NCI-H748 (cell line): ENCODE measurements around the gene NSUN3.
"Not testable (repeated sequence)": the region's sequence is repeated elsewhere in the genome, so short reads cannot be mapped to it uniquely, and the experiment has no call there.

Source experiments
- DNase-seq: peaks from one replicate; lab custom pipeline; 2025; ENCODE audit not compliant: unreplicated experiment; lab: John Stamatoyannopoulos, UW

NSUN3 gene

DNA sequence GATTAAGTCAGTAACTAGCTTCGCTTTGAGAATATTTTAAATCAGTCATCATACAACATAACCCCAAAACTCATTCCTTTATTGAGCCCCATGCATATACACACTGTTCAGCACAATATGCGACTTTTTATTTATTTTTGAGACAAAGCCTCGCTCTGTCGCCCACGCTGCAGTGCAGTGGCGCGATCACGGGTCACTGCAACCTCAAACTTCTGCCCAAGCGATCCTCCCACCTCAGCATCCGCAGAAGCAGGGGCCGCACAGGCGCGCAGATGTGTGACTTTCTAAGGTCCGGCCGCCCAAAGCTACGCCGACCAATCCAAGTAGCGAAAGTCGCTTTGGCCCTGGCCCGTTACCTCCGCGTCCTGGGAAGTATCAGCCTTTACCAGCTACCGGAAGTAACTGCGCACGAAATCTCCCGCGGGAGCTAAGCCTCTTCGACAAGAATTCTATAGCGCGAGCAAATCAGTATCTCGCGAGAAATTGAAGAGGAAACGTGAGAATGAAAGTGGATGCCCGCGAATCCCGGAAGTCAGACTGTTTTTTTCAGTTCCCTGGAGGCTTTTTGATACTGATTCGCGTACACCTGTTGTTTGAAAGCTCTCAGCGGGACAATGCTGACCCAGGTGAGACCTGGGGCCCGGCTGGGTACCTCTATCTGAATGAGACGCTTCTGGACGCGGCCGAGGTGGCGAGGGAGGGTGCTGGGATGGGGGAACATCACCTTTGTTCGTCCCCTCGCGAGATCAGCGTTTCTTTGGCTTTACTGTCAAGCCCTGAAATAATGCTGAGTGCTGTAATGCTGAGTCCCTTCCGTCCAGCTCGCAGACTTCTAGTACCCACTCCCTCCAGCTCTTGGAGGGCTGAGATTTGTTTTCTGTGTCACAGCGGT lies at the start of gene NSUN3, which contains the start of gene DHFR2:
Gene NSUN3 (plus strand): TSS at position 549 of the 892 bp plus-strand sequence. CDS start 66 bp downstream, at position 615.
Gene DHFR2 (minus strand): TSS at position 404 of the 892 bp plus-strand sequence. CDS start 1,405 bp downstream, outside the sequence.
- DNase-seq, result peak; percentile 96

DNA sequence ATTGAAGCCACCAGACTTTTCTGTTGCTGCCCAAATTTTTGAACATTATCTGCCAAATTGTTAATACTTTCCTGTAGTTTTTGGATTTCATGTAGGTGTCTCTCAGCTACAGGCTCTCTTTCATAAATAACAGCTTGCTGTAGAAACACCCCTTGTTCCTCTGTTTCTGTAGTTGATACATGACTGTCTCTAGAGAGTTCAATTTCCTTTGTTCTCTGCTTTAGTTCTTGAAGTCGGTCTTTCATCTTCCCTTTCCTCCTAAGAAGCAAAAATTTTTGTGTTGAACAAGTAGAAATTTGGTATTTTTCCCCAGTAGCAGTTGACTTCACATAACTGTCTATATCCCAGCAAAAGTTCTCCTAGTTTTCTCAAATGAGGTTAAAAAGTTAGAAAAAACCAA lies 47.8 kb upstream of the NSUN3 start:
- no peak for DNase-seq

DNA sequence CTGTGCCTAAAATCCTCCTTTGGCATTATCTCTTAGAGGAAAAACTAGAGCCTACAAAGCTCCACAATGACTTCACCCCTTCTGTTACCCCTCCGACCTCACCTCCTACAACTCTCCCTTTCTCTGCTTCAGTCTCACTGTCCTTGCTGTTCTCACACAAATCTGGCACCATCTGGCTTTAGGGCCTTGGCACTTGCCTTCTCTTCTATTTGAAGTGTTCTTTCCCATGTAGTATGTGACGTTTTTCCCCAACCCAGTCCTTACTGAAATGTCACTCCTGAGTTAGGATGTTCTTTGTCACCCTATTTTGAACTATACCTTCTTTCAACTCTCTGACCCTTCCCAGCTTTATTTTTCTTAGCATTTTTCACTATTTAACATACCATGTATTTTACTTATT lies 43.2 kb upstream of the NSUN3 start:
- DNase-seq, result no peak

DNA sequence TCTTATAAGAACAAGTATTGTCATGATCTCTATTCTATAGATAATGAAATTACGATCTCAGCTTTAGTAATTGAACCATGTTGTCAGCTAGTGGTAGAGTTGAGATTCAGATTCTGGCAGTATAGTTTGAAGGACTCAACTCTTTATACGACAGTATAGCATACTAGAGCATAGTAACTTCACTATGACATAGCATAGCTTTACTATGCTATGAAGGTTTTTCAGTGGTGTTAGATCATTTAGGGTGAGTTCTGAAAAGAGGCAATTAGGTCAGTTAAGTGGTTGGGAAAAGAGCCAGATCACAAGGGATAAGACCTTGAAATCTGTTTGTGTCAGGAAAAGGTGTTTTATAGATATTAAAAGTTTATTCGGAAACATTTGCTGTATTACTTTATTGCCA lies 42.6 kb upstream of the NSUN3 start:
- no peak for DNase-seq

DNA sequence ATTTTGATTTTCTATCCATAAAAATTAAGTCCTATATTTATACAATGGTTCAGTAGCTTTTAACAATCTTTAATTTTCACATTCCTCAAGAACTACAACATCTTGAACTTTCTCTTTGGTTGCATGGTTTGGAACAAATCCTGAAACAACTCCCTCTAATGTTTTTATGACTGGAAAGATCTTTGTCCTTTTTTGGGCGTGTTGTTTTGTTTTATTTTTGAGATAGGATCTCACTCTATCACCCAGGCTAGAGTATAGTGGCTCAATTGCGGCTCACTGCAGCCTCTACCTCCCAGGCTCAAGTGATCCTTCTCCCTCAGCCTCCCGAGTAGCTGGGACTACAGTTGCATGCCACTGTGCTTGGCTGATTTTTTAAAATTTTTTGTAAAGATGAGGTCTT lies 38.5 kb upstream of the NSUN3 start:
- DNase-seq, result no peak

DNA sequence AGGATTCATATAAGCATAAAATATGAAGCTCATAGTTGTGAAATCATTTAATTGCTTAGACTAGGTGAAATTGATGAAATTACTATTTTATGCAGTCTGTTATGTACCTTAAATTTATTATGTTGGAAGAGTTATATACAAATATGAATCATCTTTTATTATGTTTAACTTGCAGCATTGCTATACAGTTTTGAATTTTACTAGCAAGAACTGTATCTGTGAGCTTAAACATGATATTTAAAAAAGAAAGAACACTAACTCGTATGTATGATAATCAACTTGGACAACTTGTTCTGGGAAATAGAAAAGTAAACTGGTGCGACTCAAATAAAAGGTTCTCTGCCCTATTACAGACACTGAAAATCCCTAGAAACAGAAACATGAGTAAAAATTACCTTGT lies 36.2 kb upstream of the NSUN3 start:
- DNase-seq, result no peak

DNA sequence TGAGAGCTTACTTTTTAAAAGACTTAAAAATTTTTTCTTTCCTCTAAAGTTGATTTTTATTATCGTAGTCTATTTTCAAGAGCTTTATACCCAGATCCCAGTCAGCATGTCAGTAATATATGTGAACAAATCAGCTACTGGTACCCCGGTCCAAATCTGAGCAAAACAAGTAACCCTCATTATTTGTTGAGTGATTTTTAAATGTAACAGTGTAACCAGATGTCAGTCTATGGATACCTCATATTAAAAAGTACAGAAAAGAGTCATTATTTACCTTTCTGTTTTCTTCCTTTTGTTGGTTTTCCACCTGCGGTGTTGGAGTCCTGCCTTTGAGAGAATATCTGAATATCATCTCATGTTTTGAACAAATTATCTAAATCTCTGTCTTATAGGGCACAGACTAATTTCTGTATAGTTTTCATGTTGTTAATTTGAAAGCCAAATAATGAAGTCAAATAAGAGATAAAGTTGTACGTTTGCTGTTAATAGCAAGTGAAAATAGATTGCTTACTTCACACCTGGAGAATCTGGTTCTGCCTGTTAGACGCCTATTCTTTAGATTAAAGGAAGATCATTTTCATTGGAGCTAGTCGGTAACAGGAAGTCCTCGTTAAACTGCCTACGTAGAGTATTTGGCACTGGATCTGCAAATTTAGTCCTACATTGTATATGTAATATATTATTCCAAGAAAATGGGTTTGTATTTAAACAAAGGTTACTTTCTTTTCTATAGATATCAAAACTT lies 34.6 kb upstream of the NSUN3 start, which contains the start of gene STX19:
Gene STX19 (minus strand): TSS at position 505 of the 745 bp plus-strand sequence. CDS start 13,328 bp downstream, outside the sequence.
- peak; percentile 87 for DNase-seq

DNA sequence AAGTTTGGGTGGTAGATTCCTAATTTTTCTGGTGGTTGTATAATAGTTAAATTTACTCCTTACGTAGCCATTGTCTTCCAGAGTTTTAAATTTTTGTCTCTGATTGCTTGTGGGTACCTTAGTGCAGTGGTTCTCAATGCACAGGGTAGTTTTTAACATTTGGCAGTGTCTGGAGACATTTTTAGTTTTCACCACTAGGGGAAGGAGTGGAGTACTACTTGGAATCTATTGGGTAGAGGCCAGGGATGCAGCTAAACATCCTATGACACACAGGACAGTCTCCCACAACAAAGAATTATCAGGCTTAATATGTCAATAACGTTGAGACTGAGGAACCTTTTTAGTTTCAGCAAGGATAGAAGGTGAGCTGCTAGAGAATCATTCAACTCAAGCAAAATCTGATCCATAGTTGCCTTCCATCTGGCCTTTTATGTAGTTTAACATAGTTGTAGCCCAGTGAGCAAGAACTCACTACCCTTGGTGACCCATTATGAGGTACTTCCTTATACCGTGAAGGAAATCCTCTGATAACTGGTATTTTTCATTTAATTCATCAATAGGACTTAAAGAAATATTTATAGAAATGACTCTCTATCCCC lies 25.9 kb upstream of the NSUN3 start:
- DNase-seq, result peak; percentile 17

DNA sequence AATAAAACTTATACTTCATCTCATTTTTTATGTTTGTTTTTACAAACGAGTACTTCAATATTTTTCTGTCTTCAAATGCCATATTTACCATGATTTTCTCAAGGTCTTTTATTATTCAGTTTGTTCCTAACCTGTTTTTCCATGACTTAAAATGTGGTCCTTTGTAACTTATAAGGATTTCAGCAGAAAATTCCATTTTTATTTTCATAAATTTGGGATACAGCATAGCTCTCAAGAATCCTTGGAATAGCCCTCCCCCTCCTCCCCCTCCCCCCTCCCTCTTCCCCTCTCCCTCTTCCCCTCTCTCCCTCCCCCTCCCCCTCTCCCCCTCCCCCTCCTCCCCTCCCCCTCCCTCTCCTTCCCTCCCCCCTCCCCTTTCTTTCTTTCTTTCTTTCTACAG lies 19.6 kb upstream of the NSUN3 start:
- no peak for DNase-seq

DNA sequence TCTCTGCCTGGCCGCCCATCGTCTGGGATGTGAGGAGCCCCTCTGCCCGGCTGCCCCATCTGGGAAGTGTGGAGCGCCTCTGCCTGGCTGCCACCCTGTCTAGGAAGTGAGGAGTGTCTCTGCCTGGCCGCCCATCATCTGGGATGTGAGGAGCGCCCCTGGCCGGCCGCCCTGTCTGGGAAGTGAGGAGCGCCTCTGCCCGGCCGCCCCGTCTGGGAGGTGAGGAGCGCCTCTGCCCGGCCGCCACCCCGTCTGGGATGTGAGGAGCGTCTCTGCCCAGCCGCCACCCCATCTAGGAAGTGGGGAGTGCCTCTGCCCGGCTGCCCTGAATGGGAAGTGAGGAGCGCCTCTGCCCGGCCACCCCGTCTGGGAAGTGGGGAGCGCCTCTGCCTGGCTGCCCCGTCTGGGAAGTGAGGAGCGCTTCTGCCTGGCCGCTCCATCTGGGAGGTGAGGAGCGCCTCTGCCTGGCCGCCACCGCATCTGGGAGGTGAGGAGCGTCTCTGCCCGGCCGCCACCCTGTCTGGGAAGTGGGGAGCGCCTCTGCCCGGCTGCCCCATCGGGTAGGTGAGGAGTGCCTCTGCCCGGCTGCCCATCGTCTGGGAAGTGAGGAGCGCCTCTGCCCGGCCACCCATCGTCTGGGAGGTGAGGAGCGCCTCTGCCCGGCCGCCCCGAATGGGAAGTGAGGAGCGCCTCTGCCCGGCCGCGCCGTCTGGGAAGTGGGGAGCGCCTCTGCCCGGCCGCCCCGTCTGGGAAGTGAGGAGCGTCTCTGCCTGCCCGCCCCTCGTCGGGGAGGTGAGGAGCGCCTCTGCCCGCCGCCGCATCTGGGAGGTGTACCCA lies 18.5 kb upstream of the NSUN3 start:
- not testable (repeated sequence) for DNase-seq

DNA sequence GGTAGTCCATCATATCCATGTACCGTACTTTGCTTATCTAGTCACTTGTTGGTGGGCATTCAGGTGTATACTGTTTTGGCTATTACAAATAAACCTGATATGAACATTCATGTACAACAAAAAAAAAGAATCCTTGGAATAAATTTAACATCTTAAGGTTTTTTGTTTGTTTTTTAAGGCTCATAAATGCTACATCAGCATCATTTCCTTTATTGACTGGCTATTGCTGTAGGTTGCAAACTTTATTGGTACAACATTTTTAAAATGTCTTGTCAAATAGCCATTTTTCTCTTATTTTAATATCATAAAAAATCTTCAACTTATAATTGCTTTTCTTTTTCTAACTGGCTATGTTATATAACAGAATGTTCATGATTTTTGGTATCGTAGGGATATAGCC lies 16.3 kb upstream of the NSUN3 start:
- no peak for DNase-seq

DNA sequence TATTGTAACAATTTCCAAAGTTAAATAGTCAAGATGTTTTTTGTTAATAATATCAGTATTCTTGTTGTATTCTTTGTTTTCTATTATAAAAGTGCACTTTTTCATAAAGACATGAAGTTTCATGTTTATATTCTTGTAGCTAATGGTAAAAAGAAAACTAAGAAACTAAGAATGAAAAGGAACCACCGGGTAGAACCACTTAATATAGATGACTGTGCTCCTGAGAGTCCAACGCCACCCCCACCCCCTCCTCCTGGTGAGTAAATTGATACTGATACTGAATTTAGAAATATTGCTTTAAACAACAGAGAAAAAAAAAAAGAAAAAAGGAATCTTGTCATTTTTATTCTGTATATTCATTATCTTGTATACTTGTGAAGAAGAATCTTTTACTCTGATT lies 13.6 kb upstream of the NSUN3 start:
- no peak for DNase-seq

DNA sequence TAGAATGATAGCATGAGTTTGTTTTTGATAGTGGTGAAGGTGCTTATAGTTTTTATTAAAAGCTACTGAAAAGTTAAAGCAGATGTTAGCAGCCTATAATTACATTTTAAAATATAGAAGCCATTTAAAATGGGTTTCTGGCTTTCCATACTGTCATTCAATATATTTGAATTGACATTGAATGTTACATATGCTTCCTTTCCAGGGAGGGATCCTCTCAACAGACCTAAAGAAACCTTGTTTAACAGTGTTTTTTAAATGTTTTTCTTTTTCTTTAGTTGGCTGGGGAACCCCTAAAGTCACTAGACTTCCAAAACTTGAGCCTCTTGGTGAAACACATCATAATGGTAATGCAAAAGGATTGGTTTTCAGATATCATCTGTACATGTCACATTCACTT lies 12.3 kb upstream of the NSUN3 start:
- DNase-seq, result no peak

DNA sequence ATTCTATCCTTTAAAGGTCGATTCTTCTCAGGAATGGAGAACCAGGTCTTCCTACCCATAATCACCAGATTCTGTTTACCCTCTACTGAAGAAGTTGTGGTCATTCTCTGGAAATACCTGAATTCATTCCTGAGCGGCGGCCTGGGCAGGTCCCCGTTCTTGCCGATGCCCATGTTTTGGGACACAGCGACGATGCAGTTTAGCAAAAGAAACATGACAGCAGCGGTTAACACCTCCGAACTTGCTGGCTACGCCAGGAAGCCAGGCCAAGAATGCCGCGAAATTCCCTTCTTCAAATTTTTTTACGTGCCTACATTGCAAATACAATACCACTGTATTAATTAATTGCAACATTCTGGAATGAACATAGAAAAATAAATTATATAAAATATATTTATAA lies 1.6 kb upstream of the NSUN3 start:
- no peak for DNase-seq

DNA sequence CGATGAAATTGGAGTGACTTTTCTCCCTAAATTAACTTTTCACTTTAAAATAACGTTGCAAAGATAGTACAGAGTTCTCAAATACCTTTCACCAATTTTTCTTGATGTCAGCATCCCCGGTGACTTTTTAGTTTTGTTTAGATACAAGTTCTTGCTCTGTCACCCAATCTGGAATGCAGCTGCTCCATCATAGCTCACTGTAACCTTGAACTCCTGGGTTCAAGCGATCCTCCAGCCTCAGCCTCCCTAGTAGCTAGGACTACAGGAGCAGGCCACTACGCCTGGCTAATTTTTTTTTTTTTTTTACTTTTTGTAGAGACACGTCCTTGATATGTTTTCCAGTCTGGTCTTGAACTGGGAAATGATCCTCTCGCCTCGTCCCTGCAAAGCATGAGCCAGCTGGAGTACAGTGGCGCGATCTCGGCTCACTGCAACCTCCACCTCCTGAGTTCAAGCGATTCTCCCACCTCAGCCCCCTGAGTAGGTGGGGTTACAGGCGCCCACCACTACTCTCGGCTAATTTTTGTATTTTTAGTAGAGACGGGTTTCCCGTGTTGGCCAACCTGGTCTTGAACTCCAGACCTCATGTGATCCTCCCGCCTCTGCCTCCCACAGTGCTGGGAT lies 747 bp downstream of the NSUN3 start:
- DNase-seq, result peak; percentile 2

DNA sequence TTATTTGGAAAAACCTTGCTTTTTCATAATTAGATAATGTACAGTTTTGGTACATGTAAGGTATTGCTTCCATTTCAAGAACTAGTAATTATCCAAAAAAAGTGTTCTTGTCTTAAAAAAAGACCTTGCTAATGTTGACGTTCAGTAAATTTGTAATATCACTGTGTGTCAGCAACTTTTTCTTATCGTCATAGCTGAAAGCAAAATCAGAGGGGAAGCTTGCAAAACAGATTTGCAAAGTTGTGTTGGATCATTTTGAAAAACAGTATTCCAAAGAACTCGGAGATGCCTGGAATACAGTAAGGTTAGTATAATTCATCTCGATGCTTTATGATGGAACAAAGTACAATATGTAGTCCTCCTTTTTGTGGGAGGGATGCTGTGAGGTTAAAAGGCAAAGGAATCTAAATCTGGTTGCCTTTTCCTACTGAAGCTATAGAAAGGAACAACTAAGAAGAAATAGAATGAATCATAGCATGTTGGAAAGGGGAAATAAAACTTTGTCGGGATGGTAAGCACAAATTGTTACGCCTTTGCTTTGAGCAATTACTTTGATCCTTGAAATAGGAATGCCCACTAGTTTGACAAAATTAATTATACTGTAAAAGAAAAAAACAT lies 1.5 kb downstream of the NSUN3 start:
- DNase-seq, result no peak

DNA sequence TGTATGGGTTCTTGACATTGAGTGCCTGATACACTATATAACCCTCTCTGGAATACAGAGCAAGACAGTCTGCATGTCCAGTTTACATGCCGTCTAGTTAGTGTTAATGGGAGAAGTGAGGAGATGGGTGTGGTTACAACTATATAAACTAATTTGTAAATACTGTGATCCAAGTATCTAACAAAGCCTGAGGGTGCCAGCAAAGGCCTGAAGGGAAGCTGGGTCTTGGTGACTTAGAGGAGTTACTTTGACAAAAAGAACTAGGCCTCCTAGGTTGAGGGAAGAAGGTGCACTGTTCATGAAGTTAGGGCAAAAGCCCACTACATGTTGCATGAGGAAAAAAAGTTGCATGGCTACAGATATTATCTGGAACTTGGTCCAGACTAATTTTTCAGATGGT lies 2.3 kb downstream of the NSUN3 start:
- peak; percentile 0 for DNase-seq

DNA sequence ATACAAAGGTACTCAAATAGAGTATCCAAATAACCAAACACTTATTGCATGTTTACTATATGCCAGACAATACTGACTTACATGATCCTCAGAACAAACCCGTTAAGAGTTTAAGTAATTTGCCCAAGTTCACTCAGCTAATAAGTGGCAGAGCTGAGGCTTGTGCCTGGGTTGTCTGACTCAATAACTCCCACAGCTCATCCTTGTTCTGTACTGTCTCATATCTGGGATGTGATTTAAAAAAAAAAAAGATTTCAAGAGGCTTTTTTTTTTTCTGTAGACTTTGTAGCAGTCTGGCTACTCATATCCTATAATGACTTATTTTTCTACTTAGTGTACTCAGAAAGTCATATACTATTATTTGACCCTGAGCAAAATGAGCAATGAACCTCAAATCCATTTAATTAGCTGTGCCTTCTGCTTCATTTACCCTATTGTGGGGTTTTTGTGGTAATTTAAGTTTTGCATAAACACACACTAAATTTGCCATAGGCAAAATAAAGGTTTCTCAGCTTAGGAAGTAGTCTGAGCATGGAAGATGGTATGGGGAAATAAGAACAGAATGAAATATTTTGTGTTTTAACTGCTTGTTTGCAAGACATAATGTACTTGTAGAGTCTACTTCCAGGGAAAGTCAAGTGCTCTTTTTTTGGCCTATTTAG lies 3.1 kb downstream of the NSUN3 start:
- no peak for DNase-seq
